H9 (cell line): Measurements from ENCODE around the gene SYNGR1. TPM values are rescaled to one million over a fixed set of nuclear protein-coding genes. Genes with fewer than 3 reads are reported as not detected.

Source experiments
- DNase-seq: peaks from one replicate; pipeline ENCODE4 v3.0.0-alpha.2; 2017
- H2AFZ ChIP-seq: one replicate; pipeline ENCODE4 v1.6.1; 2013; ENCODE audit warnings: mild to moderate bottlenecking, low read length, control low read depth, moderate library complexity
- H2AK5ac ChIP-seq: 2 replicates; pipeline ENCODE4 v1.6.1; 2013; ENCODE audit warnings: low read length, control low read depth, mixed read lengths; ENCODE audit not compliant: insufficient read length
- H2BK120ac ChIP-seq: one replicate; pipeline ENCODE4 v1.6.1; 2013; ENCODE audit warnings: low read depth, mild to moderate bottlenecking, low read length, control low read depth, inconsistent platforms; ENCODE audit not compliant: poor library complexity, severe bottlenecking
- H2BK12ac ChIP-seq: 2 replicates; pipeline ENCODE4 v1.6.1; 2013; ENCODE audit warnings: low read length, control low read depth, mixed read lengths, low read depth; ENCODE audit not compliant: insufficient read length
- H2BK15ac ChIP-seq: 2 replicates; pipeline ENCODE4 v1.6.1; 2013; ENCODE audit warnings: low read depth, low read length, control low read depth
- H2BK20ac ChIP-seq: one replicate; pipeline ENCODE4 v1.6.1; 2013; ENCODE audit warnings: low read depth, mild to moderate bottlenecking, low read length, control low read depth, inconsistent platforms; ENCODE audit not compliant: poor library complexity, severe bottlenecking
- H2BK5ac ChIP-seq: 2 replicates; pipeline ENCODE4 v1.6.1; 2013; ENCODE audit warnings: low read length, control low read depth, mixed read lengths; ENCODE audit not compliant: insufficient read length
- H3K14ac ChIP-seq: 2 replicates; pipeline ENCODE4 v1.6.1; 2013; ENCODE audit warnings: low read length, control low read depth; ENCODE audit not compliant: insufficient read depth
- H3K18ac ChIP-seq: 2 replicates; pipeline ENCODE4 v1.6.1; 2013; ENCODE audit warnings: low read depth, mild to moderate bottlenecking, mixed read lengths, low read length, control low read depth; ENCODE audit not compliant: insufficient read length
- H3K23ac ChIP-seq: 2 replicates; pipeline ENCODE4 v1.6.1; 2013; ENCODE audit warnings: low read length, control low read depth, mixed read lengths, low read depth; ENCODE audit not compliant: insufficient read length
- H3K23me2 ChIP-seq: 2 replicates; pipeline ENCODE4 v1.6.1; 2013; ENCODE audit warnings: low read depth, mild to moderate bottlenecking, mixed read lengths, low read length, control low read depth; ENCODE audit not compliant: insufficient read length, poor library complexity, severe bottlenecking
- H3K27ac ChIP-seq: 2 replicates; pipeline ENCODE4 v1.5.1; 2013; ENCODE audit warnings: low read length, control low read depth, mixed read lengths, low read depth; ENCODE audit not compliant: insufficient read length
- H3K27me3 ChIP-seq: 2 replicates; pipeline ENCODE4 v1.6.1; 2013; ENCODE audit warnings: low read length, control low read depth, inconsistent platforms; ENCODE audit not compliant: insufficient read depth
- H3K4ac ChIP-seq: 2 replicates; pipeline ENCODE4 v1.6.1; 2013; ENCODE audit warnings: low read depth, mild to moderate bottlenecking, control low read depth, inconsistent platforms, low read length, moderate library complexity
- H3K4me1 ChIP-seq: 2 replicates; pipeline ENCODE4 v1.6.1; 2013; ENCODE audit warnings: low read length, control low read depth, inconsistent platforms; ENCODE audit not compliant: insufficient read depth
- H3K4me2 ChIP-seq: 2 replicates; pipeline ENCODE4 v1.6.1; 2013; ENCODE audit warnings: low read length, control low read depth, mixed read lengths; ENCODE audit not compliant: insufficient read length, insufficient read depth
- H3K56ac ChIP-seq: 2 replicates; pipeline ENCODE4 v1.6.1; 2013; ENCODE audit warnings: low read depth, mild to moderate bottlenecking, mixed read lengths, low read length, control low read depth; ENCODE audit not compliant: insufficient read length
- H3K79me1 ChIP-seq: 2 replicates; pipeline ENCODE4 v1.6.1; 2013; ENCODE audit warnings: low read depth, mild to moderate bottlenecking, moderate library complexity, low read length, control low read depth, inconsistent platforms; ENCODE audit not compliant: insufficient read depth, poor library complexity, severe bottlenecking
- H3K79me2 ChIP-seq: 2 replicates; pipeline ENCODE4 v1.6.1; 2013; ENCODE audit warnings: low read length, control low read depth, inconsistent platforms; ENCODE audit not compliant: insufficient read depth
- H3K9ac ChIP-seq: 2 replicates; pipeline ENCODE4 v1.6.1; 2013; ENCODE audit warnings: low read length, control low read depth, mixed read lengths; ENCODE audit not compliant: insufficient read length; ENCODE audit errors: extremely low read depth
- H3K9me3 ChIP-seq: one replicate; pipeline ENCODE4 v1.6.1; 2013; ENCODE audit warnings: low read depth, low read length, inconsistent platforms; ENCODE audit not compliant: control insufficient read depth
- H3T11ph ChIP-seq: one replicate; pipeline ENCODE4 v1.6.1; 2013; ENCODE audit warnings: mild to moderate bottlenecking, low read length, control low read depth, inconsistent platforms
- H4K20me1 ChIP-seq: one replicate; pipeline ENCODE4 v1.6.1; 2013; ENCODE audit not compliant: control insufficient read depth, insufficient read length, insufficient read depth
- H4K5ac ChIP-seq: 2 replicates; pipeline ENCODE4 v1.6.1; 2013; ENCODE audit warnings: low read depth, mild to moderate bottlenecking, mixed read lengths, low read length, control low read depth; ENCODE audit not compliant: insufficient read length
- H4K8ac ChIP-seq: replicated peaks from 2 replicates; pipeline ENCODE4 v1.6.1; 2013; ENCODE audit warnings: low read length, control low read depth, mixed read lengths, low read depth; ENCODE audit not compliant: insufficient read length
- H4K91ac ChIP-seq: 2 replicates; pipeline ENCODE4 v1.6.1; 2013; ENCODE audit warnings: low read depth, mild to moderate bottlenecking, moderate library complexity, mixed read lengths, low read length, control low read depth; ENCODE audit not compliant: insufficient read length
- H3K27ac Mint-ChIP-seq, 3 experiments: 2 replicates in 2 of 3; 3 replicates in 1 of 3; pipeline ENCODE4 v1.8.0; 2020 to 2021; ENCODE audit warnings: mixed read lengths in 3 of 3, mild to moderate bottlenecking in 1 of 3, moderate library complexity in 1 of 3
- H3K27me3 Mint-ChIP-seq: 2 replicates; pipeline ENCODE4 v1.8.0; 2021; ENCODE audit warnings: low read depth, mild to moderate bottlenecking, moderate library complexity, mixed read lengths
- H3K36me3 Mint-ChIP-seq, 3 experiments: 2 replicates in 2 of 3; 3 replicates in 1 of 3; pipeline ENCODE4 v1.8.0; 2020 to 2021; ENCODE audit warnings: low read depth in 3 of 3, mixed read lengths in 3 of 3; ENCODE audit not compliant: insufficient read depth in 1 of 3
- H3K4me1 Mint-ChIP-seq, 2 experiments: 2 replicates each; pipeline ENCODE4 v1.8.0; 2020; ENCODE audit warnings: mixed read lengths in 2 of 2
- H3K4me3 Mint-ChIP-seq, 2 experiments: 2 replicates in 1 of 2; 3 replicates in 1 of 2; pipeline ENCODE4 v1.8.0; 2020 to 2021; ENCODE audit warnings: mild to moderate bottlenecking in 2 of 2, mixed read lengths in 2 of 2, moderate library complexity in 1 of 2
- H3K9me3 Mint-ChIP-seq, 2 experiments: 2 replicates in 1 of 2; 3 replicates in 1 of 2; pipeline ENCODE4 v1.8.0; 2020; ENCODE audit warnings: mild to moderate bottlenecking in 2 of 2, mixed read lengths in 2 of 2, moderate library complexity in 1 of 2
- CTCF ChIP-seq: fragments of 200-600 bp; sonication (generic); conservative IDR thresholded peaks from 3 replicates; pipeline ENCODE4 v1.8.0; 2021; ENCODE audit warnings: antibody characterized with exemption, mild to moderate bottlenecking
- WGBS: extraction: QIAGEN DNeasy Blood & Tissue Kit; methylation state at CpG from one replicate; pipeline ENCODE4 v1.1.7; 2013; ENCODE audit warnings: missing lambda C conversion rate, low lambda C conversion rate, mixed read lengths; ENCODE audit not compliant: insufficient read length; ENCODE audit errors: extremely low coverage; 5-methylcytosine and 5-hydroxymethylcytosine counted together
- total RNA-seq: library from RNA; stranded (reverse); gene quantifications from 2 replicates; pipeline ENCODE4 v1.2.1, GENCODE V29; 2021

SYNGR1 gene
- total RNA-seq, 1 experiment from 2014 or later = 13.2 TPM

GRCh38 chr22:39303892-39304671, 45.7 kb upstream of the SYNGR1 start:
- no peak overlapping the region for H3K4me3 Mint-ChIP-seq
- Histone ChIP-seq H3K9ac (no peak overlapping the region), H2BK20ac (no peak overlapping the region), H3K4me1 (peaks cover 2% of the 10 kb centered on the region; the same call in 1 of the 2 replicates), H3K23me2 (no peaks in the 10 kb centered on the region), H3K9me3 (peaks cover 4% of the 10 kb centered on the region), H4K8ac (no peak overlapping the region), H3K56ac (no peak overlapping the region), H2BK5ac (no peak overlapping the region), H2BK120ac (no peak overlapping the region), H2BK15ac (no peak overlapping the region), H4K20me1 (no peaks in the 10 kb centered on the region), H2AK5ac (no peak overlapping the region), H3K14ac (no peak overlapping the region; the same call in 1 of the 2 replicates), H3K27ac (no peak overlapping the region), H4K5ac (no peak overlapping the region), H3K23ac (no peak overlapping the region), H2BK12ac (no peak overlapping the region), H3K79me1 (no peaks in the 10 kb centered on the region), H3K4ac (no peak overlapping the region), H3T11ph (no peak overlapping the region), H3K27me3 (0 out of 2 replicates have a peak, but pooled peaks cover 2% of the 10 kb centered on the region), H2AFZ (no peak overlapping the region), H3K4me2 (no peak overlapping the region), H3K18ac (no peak overlapping the region), H3K79me2 (no peaks in the 10 kb centered on the region), H4K91ac (no peak overlapping the region)
- H3K27ac Mint-ChIP-seq = peak overlapping the region in 2 of 3 experiments; percentile 27 to 68; a peak in 3 of 7 replicates
- peaks cover 2 to 6% of the 10 kb centered on the region in 2 experiments; a peak in 3 of 5 replicates for H3K9me3 Mint-ChIP-seq
- no peak for DNase-seq
- TF ChIP-seq CTCF = no peak
- peaks cover 14 to 28% (median 20%) of the 10 kb centered on the region in 3 experiments for H3K36me3 Mint-ChIP-seq
- H3K27me3 Mint-ChIP-seq = peaks cover 5% of the 10 kb centered on the region; the same call in 1 of the 2 replicates
- peaks cover 23 to 25% of the 10 kb centered on the region in 2 experiments for H3K4me1 Mint-ChIP-seq
- WGBS = no CpG with 5 or more reads among the region's 16 CpGs
